Left hindlimb (tissue), 1 donor: Measurements from ENCODE around the gene GDE1.

ENCODE experiments used
- DNase-seq: peaks from one replicate; pipeline ENCODE4 v3.0.0-alpha.2; 2018

The GDE1 gene

DNA sequence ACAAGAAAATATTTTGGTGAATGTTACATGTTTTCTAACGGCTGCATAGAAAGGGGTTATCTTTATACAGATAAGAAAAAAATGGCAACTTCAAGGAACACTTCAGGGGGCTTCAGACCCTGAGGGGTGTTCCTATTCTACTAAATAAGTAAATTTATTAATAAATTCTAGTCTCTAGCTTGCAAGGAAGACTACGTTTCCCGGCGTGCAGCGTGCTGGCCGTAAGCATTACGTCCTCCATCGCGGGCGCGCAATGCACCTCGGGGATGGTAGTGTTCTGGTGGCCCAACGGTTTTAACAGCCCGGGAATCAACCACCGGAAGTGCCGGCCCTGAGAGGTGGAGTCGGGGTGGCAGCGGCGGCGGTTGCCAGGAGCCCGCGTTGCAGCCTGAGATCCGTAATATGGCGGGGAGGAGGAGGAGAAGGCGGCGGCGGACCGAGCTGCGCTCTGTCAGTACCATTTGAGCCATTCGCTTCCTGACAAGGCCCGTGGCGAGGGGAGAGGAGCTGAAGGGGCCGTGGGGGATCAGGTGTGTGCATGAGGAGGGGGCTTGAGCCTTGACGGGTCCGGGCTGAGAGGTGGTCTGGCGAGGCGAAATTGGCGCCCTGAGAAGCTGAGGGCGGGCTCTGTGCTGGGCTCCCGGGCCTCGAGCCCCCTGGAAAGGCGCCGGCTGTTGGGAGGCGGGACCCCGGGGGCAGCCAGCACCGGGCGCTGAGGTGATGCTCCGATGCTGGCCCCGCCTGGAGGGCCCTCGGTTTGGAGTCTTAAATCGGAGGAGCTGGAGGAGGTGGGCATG, 1.9 kb upstream of the GDE1 start, which contains the start of gene CCP110:
CCP110 (plus strand) TSS at position 384 of the 797 bp plus-strand sequence. CDS start 3,940 bp downstream, outside the sequence.
- peak; percentile 97 for DNase-seq

DNA sequence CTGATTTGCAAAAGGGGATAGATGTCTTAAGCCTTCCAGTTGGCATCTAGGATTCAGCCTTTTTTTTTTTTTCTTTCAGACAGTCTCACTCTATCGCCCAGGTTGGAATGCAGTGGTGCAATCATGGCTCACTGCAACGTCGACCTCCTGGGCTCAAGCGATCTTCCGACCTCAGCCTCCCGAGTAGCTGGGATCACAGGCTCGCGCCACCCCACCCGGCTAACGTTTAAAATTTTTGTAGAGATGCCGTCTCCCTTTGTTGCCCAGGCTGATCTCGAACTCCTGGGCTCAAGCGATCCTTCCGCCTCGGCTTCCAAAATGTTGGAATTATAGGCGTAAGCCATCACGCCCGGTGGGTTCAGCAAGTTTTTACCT, 1.3 kb upstream of the GDE1 start:
- no peak for DNase-seq

DNA sequence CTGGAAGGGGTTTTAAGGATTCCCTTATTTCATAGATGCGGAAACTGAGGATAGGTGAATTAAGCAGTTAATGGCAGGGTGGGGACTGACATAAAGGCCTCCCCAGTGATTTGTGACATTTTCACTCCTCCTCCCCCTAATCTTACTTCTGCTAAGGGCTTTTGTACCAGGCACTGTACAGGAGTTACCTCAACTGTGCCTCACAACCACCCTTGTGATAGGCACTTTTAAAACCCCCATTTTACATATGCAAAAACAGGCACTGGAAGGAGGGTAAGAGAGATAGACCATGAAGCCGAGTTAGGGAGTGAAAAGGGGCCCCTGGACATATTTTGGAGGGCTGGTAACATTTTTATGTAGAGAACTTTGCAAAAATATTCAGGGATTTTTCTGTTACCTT, 862 bp upstream of the GDE1 start:
- DNase-seq: no peak

DNA sequence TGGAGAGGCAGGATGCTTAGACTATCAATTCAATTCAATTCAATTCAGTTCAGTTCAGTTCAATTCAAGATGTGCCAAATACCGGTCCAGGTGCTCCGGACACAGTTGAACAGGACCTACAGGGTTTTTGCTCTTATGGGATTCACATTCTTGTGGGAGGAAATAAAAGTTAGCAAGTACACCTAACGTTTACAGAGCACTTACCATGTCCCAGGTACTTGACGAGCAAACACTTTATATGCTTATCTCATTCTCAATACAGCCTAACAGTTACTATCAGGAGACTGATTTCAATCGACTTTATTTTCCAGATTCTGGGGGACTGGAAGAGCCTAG, 467 bp upstream of the GDE1 start:
- no peak for DNase-seq

DNA sequence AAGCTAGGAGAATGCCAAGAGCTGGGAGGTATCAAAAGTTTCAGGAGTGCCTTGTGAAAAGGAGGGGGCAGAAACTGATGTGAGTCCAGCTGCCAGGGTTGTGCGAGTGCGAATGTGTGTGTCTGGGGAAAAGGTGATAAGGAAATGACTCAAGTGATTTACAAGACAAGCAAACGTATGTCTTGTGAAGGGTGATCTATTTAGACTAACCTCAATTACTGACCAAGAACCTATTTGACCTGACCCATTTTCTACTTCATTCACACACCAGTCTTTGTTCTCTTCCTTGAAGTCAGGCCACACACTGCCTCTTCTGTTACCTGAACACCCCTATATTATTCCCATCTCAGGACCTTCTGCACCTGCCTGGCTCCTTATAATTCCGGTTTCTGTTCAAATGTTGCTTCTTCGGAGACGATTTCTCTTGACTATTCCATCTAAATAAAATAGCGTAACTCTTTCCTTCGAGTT, 1.0 kb downstream of the GDE1 start:
- no peak for DNase-seq

DNA sequence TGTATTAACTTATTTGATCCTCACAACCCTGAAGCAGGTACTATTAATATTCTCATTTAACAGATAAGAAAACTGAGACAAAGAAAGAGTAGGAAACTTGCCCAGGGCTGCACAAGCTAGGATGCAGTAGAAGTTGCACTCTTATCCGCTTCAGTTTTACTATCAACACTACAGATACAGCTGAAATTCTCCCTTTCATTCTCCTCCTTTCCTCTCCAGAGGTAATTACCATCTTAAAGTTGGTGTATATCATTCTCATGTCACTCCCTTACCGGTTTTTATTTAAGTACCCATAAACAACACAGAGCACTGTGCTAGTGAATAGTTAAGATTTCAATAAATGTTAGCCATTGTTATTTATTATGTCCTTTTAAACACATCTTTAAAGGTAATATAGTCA, 3.5 kb downstream of the GDE1 start:
- no peak for DNase-seq

DNA sequence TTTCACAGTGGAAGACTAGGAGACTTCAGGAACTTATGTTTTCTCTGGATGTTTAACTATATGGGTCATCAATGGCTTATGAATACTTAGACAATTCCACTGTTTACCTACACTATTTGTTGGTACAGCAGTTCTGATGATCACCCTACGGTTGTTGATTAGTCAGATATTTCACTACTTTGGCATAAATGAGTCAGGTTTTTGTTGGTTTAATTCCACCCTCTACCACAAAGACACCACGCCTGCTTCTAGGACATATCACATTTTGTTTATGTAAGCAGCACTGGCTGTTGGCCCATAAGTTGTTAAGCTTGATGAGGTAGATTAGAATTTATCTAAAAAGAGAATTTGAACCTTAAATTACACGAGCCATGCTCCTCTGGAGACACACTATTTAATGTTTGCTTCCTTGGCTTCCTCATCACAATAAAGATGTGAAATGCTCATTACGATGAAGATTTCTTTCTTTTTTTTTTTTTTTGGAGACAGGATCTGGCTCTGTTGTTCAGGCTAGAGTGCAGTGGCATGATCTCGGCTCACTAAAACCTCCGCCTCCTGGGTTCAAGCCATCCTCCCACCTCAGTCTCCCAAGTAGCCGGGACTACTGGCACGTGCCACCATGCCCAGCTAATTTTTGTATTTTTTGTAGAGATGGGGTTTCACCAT, 4.3 kb downstream of the GDE1 start:
- DNase-seq: no peak

DNA sequence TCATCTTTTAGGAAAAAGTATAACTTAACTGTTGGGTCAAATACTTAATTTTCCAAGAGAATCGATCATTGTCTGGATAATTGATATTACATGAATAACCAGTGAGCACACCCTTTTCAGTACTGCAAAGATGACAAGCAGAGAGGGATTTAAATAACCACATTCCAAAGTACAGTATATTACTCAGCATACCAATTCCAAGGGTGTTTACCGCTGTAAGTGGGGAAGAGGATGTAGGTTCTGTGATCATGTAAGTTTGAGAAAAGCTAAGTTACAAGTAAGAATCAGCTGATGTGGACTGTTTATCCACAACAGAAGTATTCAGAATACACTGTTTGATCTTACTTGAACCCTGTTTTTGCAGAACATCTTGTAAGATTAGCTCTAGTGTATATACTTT, 6.1 kb downstream of the GDE1 start:
- DNase-seq: no peak

DNA sequence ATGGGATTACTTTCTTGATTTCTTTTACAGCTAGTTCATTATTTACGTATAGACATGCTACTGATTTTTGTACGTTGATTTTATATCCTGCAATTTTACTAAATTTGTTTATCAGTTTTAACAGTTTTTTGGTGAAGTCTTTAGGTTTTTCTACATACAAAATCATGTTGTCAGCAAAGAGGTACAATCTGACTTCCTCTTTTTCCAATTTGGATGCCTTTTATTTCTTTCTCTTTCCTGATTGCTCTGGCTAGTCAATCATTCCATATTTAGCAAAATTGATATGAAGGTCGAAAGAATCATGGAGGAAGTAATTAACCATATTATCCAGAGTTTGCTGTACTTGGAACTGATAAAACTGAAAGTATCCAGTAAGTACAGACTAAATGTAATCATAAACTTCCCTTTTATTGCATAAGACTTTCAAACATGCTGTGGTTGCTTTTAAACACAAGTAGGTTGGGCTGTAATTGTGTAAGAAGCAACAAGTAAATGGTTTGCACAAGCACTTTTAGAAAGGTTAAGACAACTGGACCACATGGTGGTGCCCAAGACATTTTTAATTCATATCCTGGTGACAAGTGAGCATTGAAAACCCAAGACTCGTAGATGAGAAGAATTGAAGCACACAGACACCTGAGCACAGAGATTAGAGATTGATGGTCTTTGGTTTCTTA, 8.4 kb downstream of the GDE1 start:
- DNase-seq: no peak

DNA sequence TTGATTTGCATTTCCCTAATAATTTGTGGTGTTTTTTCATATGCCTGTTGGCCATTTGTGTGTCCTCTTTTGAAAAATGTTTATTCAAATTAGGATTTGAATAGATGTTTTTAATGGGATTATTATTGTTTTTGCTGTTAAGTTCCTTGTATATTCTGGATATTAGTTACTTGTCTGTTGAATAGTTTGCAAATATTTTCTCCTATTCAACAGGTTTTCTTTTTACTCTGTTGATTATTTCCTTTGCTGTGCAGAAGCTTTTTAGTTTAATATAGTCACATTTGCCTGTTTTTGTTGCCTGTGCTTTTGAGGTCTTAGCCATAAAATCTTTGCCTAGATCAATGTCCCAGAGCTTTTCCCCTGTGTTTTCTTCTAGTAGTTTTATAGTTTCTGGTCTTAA, 9.6 kb downstream of the GDE1 start:
- DNase-seq: no peak

DNA sequence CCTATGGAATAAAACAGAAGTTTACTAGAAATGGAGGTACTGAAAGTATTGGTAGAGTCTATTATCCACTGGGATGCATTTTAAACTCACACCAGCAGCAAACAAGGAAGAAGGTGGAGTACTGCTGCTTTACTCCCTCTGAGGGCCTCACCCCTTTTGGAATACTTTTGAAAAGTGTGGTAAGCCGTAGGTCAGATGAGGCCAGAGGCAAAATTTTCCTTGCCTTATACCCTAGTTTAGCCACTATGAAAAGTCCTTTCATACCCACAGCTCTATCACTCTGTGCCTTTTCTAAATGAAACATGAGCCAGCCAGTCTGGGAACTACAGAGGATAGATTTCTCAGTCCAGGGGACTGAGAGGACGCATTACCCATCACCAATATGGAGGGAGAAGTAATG, 14.0 kb downstream of the GDE1 start:
- DNase-seq: no peak

DNA sequence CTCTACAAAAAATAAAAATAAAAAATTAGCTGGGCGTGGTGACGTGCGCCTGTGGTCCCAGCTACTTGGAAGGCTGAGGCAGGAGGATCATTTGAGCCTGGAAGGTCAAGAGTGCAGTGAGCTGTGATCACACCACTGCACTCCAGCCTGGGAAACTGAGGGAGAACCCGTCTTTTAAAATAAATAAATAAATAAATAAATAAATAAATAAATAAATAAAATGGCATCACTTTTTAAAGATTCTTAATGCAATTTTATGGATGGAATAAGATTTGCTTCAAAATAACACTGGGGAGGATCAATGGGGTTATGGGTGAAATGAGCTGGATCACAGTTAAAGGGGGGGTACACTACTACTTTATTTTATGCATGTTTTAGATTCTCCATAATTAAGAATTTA, 14.9 kb downstream of the GDE1 start:
- no peak for DNase-seq

DNA sequence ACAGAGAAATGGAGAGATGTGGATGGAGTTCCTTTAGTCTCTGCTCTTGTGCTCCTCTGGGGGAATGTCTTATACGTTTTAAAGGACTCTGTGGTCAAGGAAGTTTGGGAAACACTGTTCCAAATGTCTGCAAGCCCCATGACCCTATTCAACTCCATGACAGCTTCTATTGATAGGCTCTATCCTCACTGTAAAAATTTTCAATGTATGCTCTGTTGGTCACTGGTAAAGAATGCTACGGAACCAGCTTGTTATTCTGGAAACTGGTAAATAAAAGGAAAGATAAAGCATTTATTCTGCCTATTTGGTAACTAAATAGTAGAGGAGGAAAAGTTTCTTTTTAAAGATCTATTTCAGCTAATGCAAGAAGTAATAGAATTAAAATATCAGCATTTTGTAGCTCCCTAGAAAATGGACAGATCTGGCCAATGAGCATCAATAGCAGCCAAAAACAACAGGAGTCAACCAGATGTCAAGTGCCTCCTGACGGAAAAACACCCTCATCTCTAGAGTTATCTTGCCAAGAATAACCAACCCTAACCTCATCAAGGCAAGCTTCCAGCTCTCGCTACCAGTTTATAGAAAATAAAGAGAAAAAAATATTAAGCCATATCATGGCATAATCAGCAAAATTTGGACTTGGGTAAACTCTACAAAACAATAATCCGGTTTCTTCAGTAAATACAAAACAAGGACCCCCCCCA, 16.1 kb downstream of the GDE1 start:
- no peak for DNase-seq

DNA sequence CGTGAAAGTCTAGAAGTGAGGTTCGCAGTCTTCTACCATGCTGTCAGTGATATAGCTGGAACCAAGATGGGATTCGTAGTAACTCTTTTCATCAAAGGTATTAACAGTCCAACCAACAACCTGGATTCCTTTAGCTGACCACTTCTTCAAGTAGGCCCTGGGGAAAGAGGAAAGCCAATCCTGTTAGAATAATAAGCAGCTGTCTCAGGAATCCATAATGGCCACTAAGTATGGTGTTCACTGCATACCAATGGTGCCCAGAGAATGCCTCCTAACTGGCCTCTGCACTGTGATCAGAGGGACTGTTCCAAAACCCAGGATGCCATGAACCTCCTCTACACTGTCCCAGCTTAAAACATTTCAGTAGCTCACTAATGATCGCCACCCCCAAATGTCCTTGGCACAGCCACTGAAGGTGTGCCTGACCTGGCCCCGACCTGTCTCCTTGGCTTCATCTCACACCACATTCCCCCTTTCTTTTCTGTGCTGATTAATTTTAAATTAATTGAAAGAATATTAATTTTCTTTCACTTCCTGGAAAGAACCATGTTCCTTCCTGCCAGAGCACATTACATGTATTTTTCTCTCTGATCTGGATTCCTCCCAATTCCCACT, 18.3 kb downstream of the GDE1 start:
- DNase-seq: no peak

DNA sequence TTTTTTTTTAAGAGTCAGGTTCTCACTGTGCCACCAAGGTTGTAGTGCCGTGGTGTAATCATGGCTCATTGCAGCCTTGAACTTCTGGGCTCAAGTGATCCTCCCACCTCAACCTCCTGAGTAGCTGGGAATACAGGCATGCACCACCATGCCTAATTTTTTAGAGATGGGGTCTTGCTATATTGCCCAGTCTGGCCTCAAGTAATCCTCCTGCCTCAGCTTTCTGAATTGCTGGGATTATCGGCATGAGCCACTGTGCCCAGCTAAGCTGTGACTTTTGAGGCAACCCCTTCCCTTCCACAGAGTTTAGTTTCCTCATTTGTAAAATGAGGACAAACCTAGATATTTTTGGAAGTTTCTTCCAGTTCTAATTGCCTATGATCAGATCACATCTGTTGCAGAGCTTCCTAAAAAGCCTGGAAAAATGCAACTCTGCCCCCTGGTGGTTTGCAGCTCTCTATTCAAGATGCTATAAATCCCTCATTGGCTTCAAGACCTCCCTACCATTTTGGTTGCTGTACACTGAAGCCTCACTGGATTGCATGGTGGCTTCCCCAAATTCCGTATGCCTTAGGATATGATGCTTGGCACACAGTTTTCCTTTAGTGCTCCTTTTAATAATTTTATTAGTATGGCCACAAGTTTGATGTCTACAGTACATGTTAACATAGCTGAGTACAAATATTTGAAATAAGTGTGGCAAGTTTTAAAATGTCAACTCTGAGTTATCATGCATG, 19.3 kb downstream of the GDE1 start:
- peak; percentile 63 for DNase-seq

DNA sequence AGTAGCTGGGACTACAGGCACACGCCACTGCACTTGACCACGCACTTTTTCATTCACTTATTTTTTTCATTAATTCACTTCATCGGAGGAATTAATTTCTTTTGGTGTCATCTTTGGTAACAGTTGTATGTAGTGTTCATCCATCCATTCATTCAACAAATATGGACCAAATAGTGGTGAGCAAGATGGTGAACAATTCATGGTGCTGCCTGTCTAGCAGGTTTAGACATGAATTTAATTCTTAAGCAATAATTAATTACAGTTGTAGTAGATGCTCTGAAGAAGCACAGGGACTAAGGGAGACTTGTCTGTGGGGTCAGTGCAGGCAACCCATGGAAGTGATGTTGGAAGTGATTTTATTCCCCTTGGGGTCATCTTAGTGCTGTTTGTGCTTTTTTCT, 22.4 kb downstream of the GDE1 start:
- no peak for DNase-seq

DNA sequence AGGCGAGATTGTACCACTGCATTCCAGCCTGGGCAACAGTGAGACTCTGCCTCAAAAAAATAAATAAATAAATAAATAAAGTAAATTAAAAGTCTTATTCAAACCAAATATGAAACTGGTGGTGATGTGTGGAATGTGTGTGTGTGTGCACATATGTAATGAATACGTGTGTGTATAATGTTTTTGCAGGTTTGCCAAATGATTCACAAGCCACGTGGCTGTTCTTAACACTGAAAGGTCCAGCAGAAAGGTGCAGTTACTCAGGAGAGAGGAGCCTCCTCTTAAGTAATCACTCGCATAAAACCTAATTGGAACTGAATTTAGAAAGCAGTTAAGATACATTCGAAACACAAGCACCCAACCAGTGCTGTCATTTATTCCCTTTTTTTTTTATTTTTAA, 22.9 kb downstream of the GDE1 start:
- DNase-seq: no peak

DNA sequence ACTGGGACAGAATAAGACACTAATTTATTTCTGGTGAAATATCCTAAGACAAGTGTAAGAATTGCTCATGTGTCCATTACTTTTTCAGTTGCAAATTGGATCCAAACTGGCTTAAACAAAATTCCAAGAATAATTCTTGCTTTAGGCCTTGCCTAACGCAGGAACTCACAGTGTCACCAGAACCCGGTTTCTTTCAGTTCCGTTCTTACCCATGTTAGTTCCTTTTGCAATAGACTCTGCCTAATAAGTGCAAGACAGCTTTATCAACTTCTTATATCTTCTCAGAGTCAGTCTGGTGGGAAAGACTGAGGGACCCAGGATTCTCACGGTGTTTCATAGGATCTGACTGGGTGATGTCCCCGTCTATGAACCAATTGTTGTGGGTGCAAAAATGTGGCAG, 24.7 kb downstream of the GDE1 start:
- DNase-seq: no peak

DNA sequence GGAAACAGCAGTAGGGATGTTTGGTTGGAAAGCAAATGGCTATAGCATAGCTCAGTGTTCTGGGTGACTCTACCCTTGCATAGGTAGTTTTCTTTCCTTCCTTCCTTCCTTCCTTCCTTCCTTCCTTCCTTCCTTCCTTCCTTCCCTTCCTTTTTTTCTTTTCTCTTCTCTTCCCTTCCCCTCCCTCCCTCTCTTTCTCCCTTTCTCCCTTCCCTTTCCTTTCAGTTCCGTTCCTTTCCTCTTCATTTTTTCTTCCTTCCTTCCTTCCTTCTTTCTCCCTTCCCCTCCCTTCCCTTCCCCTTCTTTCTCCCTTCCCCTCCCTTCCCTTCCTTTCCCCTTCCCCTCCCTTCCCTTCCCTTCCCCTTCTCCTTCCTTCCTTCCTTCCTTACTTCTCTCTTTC, 31.3 kb downstream of the GDE1 start:
- DNase-seq: no peak

DNA sequence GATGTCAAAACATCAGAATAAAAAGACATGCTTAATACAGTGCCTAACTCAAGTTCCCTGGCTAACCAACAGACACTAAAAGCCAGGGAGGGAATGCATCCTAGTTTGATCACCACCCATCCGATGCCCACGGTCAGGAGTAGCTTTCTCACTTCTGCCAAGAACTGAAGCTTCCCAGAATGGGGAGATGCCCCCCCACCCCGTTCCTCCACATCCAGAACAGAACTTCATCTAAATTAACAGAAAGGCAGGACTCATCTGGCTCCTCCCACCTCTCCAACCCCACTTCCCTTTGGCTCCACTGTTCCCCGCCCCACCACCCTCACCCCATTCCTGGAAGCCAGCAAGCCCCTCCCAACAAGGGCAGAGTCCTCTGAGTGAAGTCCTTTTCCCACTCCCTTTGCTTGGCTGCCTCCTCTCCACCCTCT, 33.7 kb downstream of the GDE1 start:
- no peak for DNase-seq

DNA sequence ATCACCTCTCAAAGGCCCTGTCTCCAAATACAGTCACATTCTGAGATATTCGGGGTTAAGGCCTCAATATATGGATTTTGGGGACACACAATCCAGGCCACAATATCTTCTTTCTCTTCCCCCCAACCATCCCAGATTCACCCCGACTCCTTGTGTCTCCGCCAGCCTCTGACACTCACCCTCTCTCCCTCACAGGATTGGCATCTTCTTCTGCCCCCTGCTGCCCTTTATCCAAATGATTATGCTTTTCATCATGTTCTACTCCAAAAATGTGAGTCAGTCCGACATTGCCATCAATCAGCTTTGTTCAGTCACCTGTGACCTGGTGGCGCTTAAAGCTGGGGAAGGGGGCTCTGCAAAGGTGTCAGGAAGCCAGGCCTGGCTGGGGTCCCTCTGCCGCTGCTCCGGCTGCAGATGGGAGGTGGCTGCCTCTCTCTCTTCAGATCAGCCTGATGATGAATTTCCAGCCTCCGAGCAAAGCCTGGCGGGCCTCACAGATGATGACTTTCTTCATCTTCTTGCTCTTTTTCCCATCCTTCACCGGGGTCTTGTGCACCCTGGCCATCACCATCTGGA, 35.1 kb downstream of the GDE1 start:
- no peak for DNase-seq

DNA sequence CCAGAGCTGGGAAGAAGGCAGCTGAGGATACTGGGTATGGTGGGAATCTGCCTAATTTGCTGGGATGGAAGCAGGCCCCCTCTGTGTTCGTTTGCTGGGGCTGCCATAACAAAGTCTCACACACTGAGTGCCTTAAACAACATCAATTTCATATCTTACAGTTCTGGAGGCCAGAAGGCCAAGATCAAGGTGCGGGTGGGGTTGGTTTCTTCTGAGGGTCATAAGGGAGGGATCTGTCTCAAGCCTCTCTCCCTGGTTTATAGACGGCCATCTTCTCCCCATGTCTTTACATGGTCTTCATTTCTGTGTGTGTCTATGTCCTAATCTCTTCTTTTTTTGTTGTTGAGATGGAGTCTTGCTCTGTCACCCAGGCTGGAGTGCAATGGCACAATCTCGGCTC, 35.8 kb downstream of the GDE1 start:
- DNase-seq: no peak
